ENCODE data around the gene MBOAT2. TPM values are rescaled to one million over a fixed set of nuclear protein-coding genes. Genes with fewer than 3 reads are reported as not detected.
"Not testable (repeated sequence)": the region's sequence is repeated elsewhere in the genome, so short reads cannot be mapped to it uniquely, and the experiment has no call there.

MBOAT2 gene
- total RNA-seq, 1 donor from 2014 or later = 5.3 TPM

- Histone ChIP-seq H3K4me3 (no peak overlapping the region), H3K27me3 (ENCODE audit: low read depth) (no peaks in the 10 kb centered on the region), H3K4me1 (peaks cover 7% of the 10 kb centered on the region), H3K36me3 (no peaks in the 10 kb centered on the region), H3K9me3 (replicated peaks) (no peaks in the 10 kb centered on the region), H3K27ac (replicated peaks) (no peak overlapping the region)
- no peak for TF ChIP-seq CTCF (IDR thresholded peaks at IDR 0.05; ENCODE audit: borderline replicate concordance)
- DNase-seq = no peak
- intact Hi-C loops (cut with micrococcal nuclease) = no loop called here
These were observed 23.4 kb downstream of the MBOAT2 start for GRCh38 chr2:8980096-8980495.

- peaks cover 7% of the 10 kb centered on the region for H3K4me1 ChIP-seq
- no peaks in the 10 kb centered on the region for H3K27me3 ChIP-seq (ENCODE audit: low read depth)
- no peaks in the 10 kb centered on the region for H3K9me3 ChIP-seq (replicated peaks)
- DNase-seq = no peak
- no peaks in the 10 kb centered on the region for H3K36me3 ChIP-seq
- H3K27ac ChIP-seq (replicated peaks) = no peak overlapping the region
- no peak overlapping the region for H3K4me3 ChIP-seq
- intact Hi-C loops (cut with micrococcal nuclease) = no loop called here
- TF ChIP-seq CTCF (IDR thresholded peaks at IDR 0.05; ENCODE audit: borderline replicate concordance) = no peak
These were observed 25.7 kb downstream of the MBOAT2 start for GRCh38 chr2:8977758-8978157.

GRCh38 chr2:8976442-8977259 is 26.8 kb downstream of the MBOAT2 start:
- DNase-seq = no peak
- peaks cover 7% of the 10 kb centered on the region for H3K4me1 ChIP-seq
- TF ChIP-seq CTCF (IDR thresholded peaks at IDR 0.05; ENCODE audit: borderline replicate concordance) = no peak
- H3K27ac ChIP-seq (replicated peaks) = no peak overlapping the region
- no peaks in the 10 kb centered on the region for H3K36me3 ChIP-seq
- intact Hi-C loops (cut with micrococcal nuclease) = no loop called here
- H3K9me3 ChIP-seq (replicated peaks) = no peaks in the 10 kb centered on the region
- no peak overlapping the region for H3K4me3 ChIP-seq
- H3K27me3 ChIP-seq (ENCODE audit: low read depth) = no peaks in the 10 kb centered on the region

- intact Hi-C loops (cut with micrococcal nuclease) = no loop called here
- no peaks in the 10 kb centered on the region for H3K27me3 ChIP-seq (ENCODE audit: low read depth)
- TF ChIP-seq CTCF (IDR thresholded peaks at IDR 0.05; ENCODE audit: borderline replicate concordance) = no peak
- no peak overlapping the region for H3K4me3 ChIP-seq
- H3K9me3 ChIP-seq (replicated peaks) = no peaks in the 10 kb centered on the region
- H3K27ac ChIP-seq (replicated peaks) = no peak overlapping the region
- peaks cover 7% of the 10 kb centered on the region for H3K4me1 ChIP-seq
- no peak for DNase-seq
- no peaks in the 10 kb centered on the region for H3K36me3 ChIP-seq
These were observed 29.5 kb downstream of the MBOAT2 start for GRCh38 chr2:8974016-8974415.

- H3K27me3 ChIP-seq (ENCODE audit: low read depth); H3K4me3 ChIP-seq; intact Hi-C loops (cut with micrococcal nuclease); H3K4me1 ChIP-seq; DNase-seq; H3K9me3 ChIP-seq (replicated peaks); H3K36me3 ChIP-seq; H3K27ac ChIP-seq (replicated peaks): not testable (repeated sequence)
These were observed 30.5 kb downstream of the MBOAT2 start for GRCh38 chr2:8973017-8973416.

- intact Hi-C loops (cut with micrococcal nuclease); H3K36me3 ChIP-seq; H3K9me3 ChIP-seq (replicated peaks); DNase-seq; H3K4me1 ChIP-seq; H3K27me3 ChIP-seq (ENCODE audit: low read depth); H3K27ac ChIP-seq (replicated peaks); H3K4me3 ChIP-seq: not testable (repeated sequence)
These were observed 30.9 kb downstream of the MBOAT2 start for GRCh38 chr2:8972535-8972934.

- H3K36me3 ChIP-seq; H3K27ac ChIP-seq (replicated peaks); H3K9me3 ChIP-seq (replicated peaks); H3K4me1 ChIP-seq; H3K4me3 ChIP-seq; intact Hi-C loops (cut with micrococcal nuclease); DNase-seq; H3K27me3 ChIP-seq (ENCODE audit: low read depth): not testable (repeated sequence)
These were observed 34.1 kb downstream of the MBOAT2 start for GRCh38 chr2:8969348-8969747.

Data from left ventricle myocardium inferior (tissue), 1 donor.